Esophagus squamous epithelium (tissue), 5 donors: ENCODE data around the gene STPG1. TPM values are rescaled to one million over a fixed set of nuclear protein-coding genes. Genes with fewer than 3 reads are reported as not detected.
A peak's percentile ranks its signal among the peaks of the same experiment; 100 is the strongest.

Experiments
- DNase-seq: peaks from one replicate; lab custom pipeline; 2025; lab: John Stamatoyannopoulos, UW
- H3K27ac ChIP-seq, 4 donors: fragments of 200-600 bp; sonication (generic); one replicate each; pipeline ENCODE4 v1.5.1; 2016 to 2019; ENCODE audit warnings: mild to moderate bottlenecking in 1 of 4
- H3K27me3 ChIP-seq, 4 donors: fragments of 200-600 bp; sonication (generic); 1 replicate in 3 of 4; 2 replicates in 1 of 4; pipeline versions ENCODE4 v1.5.1 to v1.6.0; 2017 to 2021; ENCODE audit warnings: antibody characterized with exemption in 1 of 4
- H3K36me3 ChIP-seq, 3 donors: fragments of 200-600 bp; sonication (generic); one replicate each; pipeline ENCODE4 v1.5.1; 2016 to 2019
- H3K4me1 ChIP-seq, 3 donors: fragments of 200-600 bp; sonication (generic); one replicate each; pipeline ENCODE4 v1.5.1; 2017 to 2019
- H3K4me3 ChIP-seq, 4 donors: fragments of 200-600 bp; sonication (generic); 1 replicate in 3 of 4; 2 replicates in 1 of 4; pipeline ENCODE4 v1.5.1; 2016 to 2019; ENCODE audit warnings: mild to moderate bottlenecking in 2 of 4, moderate library complexity in 1 of 4
- H3K9me3 ChIP-seq, 3 donors: fragments of 200-600 bp; sonication (generic); one replicate each; pipeline ENCODE4 v1.5.1; 2016 to 2019
- POLR2A ChIP-seq, 4 donors: fragments of 450-650 bp; IDR thresholded peaks; one replicate each; pipeline ENCODE4 v1.6.1; 2017; ENCODE audit warnings: antibody characterized with exemption in 4 of 4, mild to moderate bottlenecking in 4 of 4, moderate library complexity in 3 of 4
- WGBS, 2 donors: methylation state at CpG; one replicate each; pipeline ENCODE4 v1.1.5; 2018; 5-methylcytosine and 5-hydroxymethylcytosine counted together
- intact Hi-C: fragments of 100-400 bp; cut with DNase I; formaldehyde crosslinking; loops from one replicate; pipeline ENCODE4 v1.15.0; 2022
- total RNA-seq, 4 donors: library from RNA; depleted of rRNA; stranded (reverse); fragments of >200 nt; gene quantifications; one replicate each; pipeline ENCODE4 v1.1.0, GENCODE V29; 2016
- TF ChIP-seq, protein P1 (sequence below), 6 experiments: fragments of 450-650 bp in 4 of 6; fragments of 200-600 bp in 2 of 6; sonication (generic) in 2 of 6; IDR thresholded peaks; one replicate each; pipeline ENCODE4 v1.5.1; 2016 to 2019; ENCODE audit warnings: antibody characterized with exemption in 6 of 6, mild to moderate bottlenecking in 4 of 6, moderate library complexity in 4 of 6
- donor health status: DM: yes; HTN: yes; CAD: no.

The STPG1 gene
- total RNA-seq, 4 donors from 2014 or later = 2.6 to 6.9 (median 5.6) TPM

DNA sequence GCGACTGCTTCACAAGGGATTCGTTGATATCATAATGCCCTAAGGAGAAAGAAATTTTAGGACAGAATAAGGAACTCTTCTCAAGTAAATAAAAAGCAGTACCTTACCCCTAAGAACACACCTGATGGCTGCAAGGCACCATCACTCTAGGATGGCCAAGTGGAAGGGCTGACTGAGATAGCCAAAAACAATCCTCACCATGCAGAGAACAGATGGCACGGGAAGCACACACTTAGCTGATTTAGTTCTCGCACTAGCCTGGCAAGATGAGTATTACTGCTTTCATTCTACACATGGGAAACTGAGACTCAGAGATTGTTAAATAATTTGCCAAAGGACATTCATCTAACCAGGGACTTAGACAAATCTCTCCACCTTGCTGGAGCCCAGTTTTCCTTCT lies 43.8 kb downstream of the STPG1 start:
- Histone ChIP-seq H3K27ac (peak overlapping the region in 3 of 4 donors; percentile 77 to 83 (median 79)), H3K9me3 (no peaks in the 10 kb centered on the region), H3K4me1 (peaks cover 9 to 86% (median 34%) of the 10 kb centered on the region in 3 donors), H3K36me3 (peaks cover 0 to 9% (median 0%) of the 10 kb centered on the region in 3 donors), H3K4me3 (no peak overlapping the region), H3K27me3 (no peaks in the 10 kb centered on the region)
- no peak for DNase-seq
- WGBS, 2 donors = 72 to 88% methylated on average over 4 of the region's 4 CpGs
- no peak for TF ChIP-seq POLR2A (IDR thresholded peaks at IDR 0.05)
- TF ChIP-seq, protein P1, sequence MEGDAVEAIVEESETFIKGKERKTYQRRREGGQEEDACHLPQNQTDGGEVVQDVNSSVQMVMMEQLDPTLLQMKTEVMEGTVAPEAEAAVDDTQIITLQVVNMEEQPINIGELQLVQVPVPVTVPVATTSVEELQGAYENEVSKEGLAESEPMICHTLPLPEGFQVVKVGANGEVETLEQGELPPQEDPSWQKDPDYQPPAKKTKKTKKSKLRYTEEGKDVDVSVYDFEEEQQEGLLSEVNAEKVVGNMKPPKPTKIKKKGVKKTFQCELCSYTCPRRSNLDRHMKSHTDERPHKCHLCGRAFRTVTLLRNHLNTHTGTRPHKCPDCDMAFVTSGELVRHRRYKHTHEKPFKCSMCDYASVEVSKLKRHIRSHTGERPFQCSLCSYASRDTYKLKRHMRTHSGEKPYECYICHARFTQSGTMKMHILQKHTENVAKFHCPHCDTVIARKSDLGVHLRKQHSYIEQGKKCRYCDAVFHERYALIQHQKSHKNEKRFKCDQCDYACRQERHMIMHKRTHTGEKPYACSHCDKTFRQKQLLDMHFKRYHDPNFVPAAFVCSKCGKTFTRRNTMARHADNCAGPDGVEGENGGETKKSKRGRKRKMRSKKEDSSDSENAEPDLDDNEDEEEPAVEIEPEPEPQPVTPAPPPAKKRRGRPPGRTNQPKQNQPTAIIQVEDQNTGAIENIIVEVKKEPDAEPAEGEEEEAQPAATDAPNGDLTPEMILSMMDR (IDR thresholded peaks at IDR 0.05) = no peak
- intact Hi-C loops = no loop called here

DNA sequence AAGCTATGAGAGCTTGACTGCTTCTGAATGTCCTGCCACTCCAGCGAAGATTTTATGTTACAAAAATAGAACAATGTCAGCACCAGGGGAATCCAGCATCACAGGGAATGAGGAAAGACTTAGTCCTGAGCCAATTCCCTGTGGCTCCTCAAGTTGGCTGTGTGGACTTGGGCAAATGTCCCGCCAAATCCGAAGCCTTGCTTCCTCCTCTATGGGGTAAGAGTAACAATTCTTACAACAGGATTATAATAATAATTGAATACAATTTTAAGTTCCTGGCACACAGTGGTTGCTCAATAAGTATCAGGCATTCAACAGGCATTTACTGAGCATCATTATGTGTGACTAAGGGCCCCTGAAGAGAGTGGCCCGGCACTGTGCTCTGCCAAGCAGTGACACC lies 44.4 kb downstream of the STPG1 start:
- Histone ChIP-seq H3K36me3 (peaks cover 0 to 9% (median 0%) of the 10 kb centered on the region in 3 donors), H3K9me3 (no peaks in the 10 kb centered on the region), H3K4me3 (no peak overlapping the region), H3K27me3 (no peaks in the 10 kb centered on the region), H3K27ac (peak overlapping the region; percentile 77 to 83 (median 78)), H3K4me1 (peaks cover 15 to 86% (median 40%) of the 10 kb centered on the region in 3 donors)
- no peak for TF ChIP-seq POLR2A (IDR thresholded peaks at IDR 0.05)
- intact Hi-C loops = no loop called here
- DNase-seq = no peak
- 44 to 45% methylated on average over 4 of the region's 4 CpGs for WGBS, 2 donors

DNA sequence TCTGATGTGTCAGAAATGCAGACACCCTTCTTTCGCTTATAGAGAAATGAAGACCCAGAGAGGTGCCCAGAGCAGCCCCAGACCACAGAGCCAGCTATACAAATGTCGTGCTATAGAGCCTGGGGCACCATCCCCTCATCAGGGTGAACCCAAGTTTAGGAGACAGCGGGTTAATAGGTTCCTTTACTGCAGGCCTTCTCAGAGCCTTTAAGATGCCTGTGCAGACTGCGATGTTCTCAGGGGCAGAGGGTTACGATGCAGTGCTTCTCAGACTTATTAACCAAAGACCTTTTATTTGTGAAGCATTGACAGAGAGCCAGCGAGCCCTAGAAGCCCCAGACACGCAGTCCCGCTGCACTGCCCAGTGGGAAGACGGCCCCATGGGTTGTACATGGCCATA lies 46.9 kb downstream of the STPG1 start:
- no peak overlapping the region for H3K4me3 ChIP-seq
- no peak for TF ChIP-seq POLR2A (IDR thresholded peaks at IDR 0.05)
- TF ChIP-seq, protein P1 (IDR thresholded peaks at IDR 0.05) = no peak
- H3K9me3 ChIP-seq = no peaks in the 10 kb centered on the region
- no peak for DNase-seq
- intact Hi-C loops = no loop called here
- whole genome bisulfite sequencing, 2 donors = 94 to 96% methylated on average over 8 of the region's 9 CpGs
- peaks cover 20 to 86% (median 39%) of the 10 kb centered on the region in 3 donors for H3K4me1 ChIP-seq
- H3K27ac ChIP-seq = peak overlapping the region in 2 of 4 donors; percentile 11 to 89
- no peaks in the 10 kb centered on the region for H3K27me3 ChIP-seq
- peaks cover 0 to 9% (median 0%) of the 10 kb centered on the region in 3 donors for H3K36me3 ChIP-seq

DNA sequence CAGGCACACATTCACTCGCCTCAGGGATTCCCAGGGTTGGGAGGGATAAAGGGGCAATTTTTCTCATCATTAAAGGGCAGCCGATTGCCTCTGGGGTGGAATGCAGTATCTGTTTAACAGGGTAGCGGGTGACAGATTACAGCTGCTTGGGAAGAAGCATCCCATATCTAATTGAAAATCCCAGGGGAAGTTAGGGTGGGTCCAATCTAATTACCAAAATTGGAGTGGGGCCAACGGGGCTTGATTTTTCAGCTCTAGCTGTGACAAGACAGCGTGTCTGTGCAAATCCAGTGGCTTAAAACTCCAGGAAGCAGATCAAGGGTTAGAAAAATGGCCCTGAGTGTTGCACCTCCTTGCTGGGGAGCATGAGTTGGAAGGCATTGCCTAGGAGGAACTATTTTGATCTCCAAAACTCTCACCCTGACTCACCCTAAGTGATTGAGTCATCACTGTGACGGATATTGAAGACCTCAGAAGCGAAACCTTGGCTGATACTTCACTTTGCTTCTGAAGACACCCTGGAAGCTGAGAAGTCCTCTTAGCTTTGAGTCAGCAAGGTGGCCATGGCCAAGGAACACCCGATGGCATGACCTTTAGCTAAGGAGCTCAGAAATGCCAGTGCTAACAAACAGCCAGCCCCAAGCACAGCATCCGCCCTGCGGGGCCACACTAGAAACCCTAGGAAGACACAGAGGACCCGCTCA lies 48.5 kb downstream of the STPG1 start:
- no peaks in the 10 kb centered on the region for H3K27me3 ChIP-seq
- peak in 1 of 4 donors; percentile 14 for TF ChIP-seq POLR2A (IDR thresholded peaks at IDR 0.05)
- TF ChIP-seq, protein P1 (IDR thresholded peaks at IDR 0.05) = no peak
- intact Hi-C loops = no loop called here
- 39% methylated on average over 10 to 11 of the region's 11 CpGs for WGBS, 2 donors
- no peak for DNase-seq
- peaks cover 0 to 17% (median 0%) of the 10 kb centered on the region in 3 donors for H3K36me3 ChIP-seq
- H3K4me3 ChIP-seq = no peak overlapping the region
- H3K9me3 ChIP-seq = no peaks in the 10 kb centered on the region
- H3K4me1 ChIP-seq = peaks cover 20 to 84% (median 39%) of the 10 kb centered on the region in 3 donors
- peak overlapping the region; percentile 83 to 92 (median 87) for H3K27ac ChIP-seq

DNA sequence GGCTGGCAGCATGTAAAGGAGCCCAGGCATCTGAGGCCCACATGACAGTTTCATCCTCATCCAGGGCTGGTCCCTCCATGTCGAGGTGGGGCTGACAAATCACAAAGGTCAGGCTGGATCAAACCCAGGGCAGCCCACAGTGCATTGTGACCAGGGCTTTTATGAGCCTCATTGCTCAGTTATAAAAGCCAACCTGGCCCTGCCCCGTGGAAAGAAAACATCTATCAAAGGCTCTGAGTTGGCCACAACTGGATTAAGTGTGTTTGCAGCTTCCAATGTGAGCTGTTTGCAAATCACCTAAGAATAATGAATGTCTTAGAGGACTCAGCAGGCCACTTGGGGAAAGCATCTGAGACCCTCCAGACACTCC lies 49.0 kb downstream of the STPG1 start:
- WGBS, 2 donors = no CpG with 5 or more reads among the region's 2 CpGs
- peak overlapping the region; percentile 83 to 89 (median 87) for H3K27ac ChIP-seq

More for the DNA sequence above, 49.0 kb downstream of the STPG1 start:
- Histone ChIP-seq H3K27me3 (no peaks in the 10 kb centered on the region), H3K4me1 (peaks cover 18 to 79% (median 39%) of the 10 kb centered on the region in 3 donors), H3K9me3 (no peaks in the 10 kb centered on the region), H3K36me3 (peaks cover 0 to 22% (median 0%) of the 10 kb centered on the region in 3 donors), H3K4me3 (no peak overlapping the region)
- no peak for DNase-seq
- TF ChIP-seq, protein P1 (IDR thresholded peaks at IDR 0.05) = no peak
- no peak for TF ChIP-seq POLR2A (IDR thresholded peaks at IDR 0.05)
- intact Hi-C loops = no loop called here
